RWPE2 (cell line): Measurements from ENCODE around the gene PHF14.

Source experiments
- ATAC-seq: fragments of 200-7000 bp; cut with Tn5 transposase; 3 replicates; pipeline ENCODE4 v1.9.1; 2021; ENCODE audit warnings: low read depth
- DNase-seq: peaks from one replicate; pipeline ENCODE4 v3.0.0-alpha.2; 2020; ENCODE audit warnings: low spot score
- H3K27ac ChIP-seq: fragments of 450-650 bp; 2 replicates; pipeline ENCODE4 v1.5.1; 2017; ENCODE audit warnings: mild to moderate bottlenecking; ENCODE audit not compliant: poor library complexity, severe bottlenecking
- H3K27me3 ChIP-seq: fragments of 250-450 bp; sonication (Bioruptor Pico); 2 replicates; pipeline ENCODE4 v1.5.1; 2021; ENCODE audit warnings: mild to moderate bottlenecking, moderate library complexity; ENCODE audit not compliant: insufficient read depth, poor library complexity, severe bottlenecking
- H3K36me3 ChIP-seq: fragments of 250-450 bp; sonication (Bioruptor Pico); 2 replicates; pipeline ENCODE4 v1.5.1; 2020; ENCODE audit warnings: low read depth, mild to moderate bottlenecking, moderate library complexity
- H3K4me1 ChIP-seq: fragments of 250-450 bp; sonication (Bioruptor Pico); 2 replicates; pipeline ENCODE4 v1.5.1; 2021; ENCODE audit warnings: mild to moderate bottlenecking, moderate library complexity; ENCODE audit not compliant: insufficient read depth, poor library complexity, severe bottlenecking
- H3K4me3 ChIP-seq: fragments of 250-450 bp; sonication (Bioruptor Pico); 2 replicates; pipeline ENCODE4 v1.5.1; 2021; ENCODE audit warnings: mild to moderate bottlenecking, moderate library complexity; ENCODE audit not compliant: severe bottlenecking
- H3K9me3 ChIP-seq: fragments of 250-450 bp; sonication (Bioruptor Pico); 2 replicates; pipeline ENCODE4 v1.5.1; 2021; ENCODE audit warnings: mild to moderate bottlenecking, moderate library complexity; ENCODE audit not compliant: severe bottlenecking
- TF ChIP-seq, protein P1 (sequence below): fragments of 450-650 bp; IDR thresholded peaks from one replicate; pipeline ENCODE4 v1.5.1; 2017; ENCODE audit warnings: mild to moderate bottlenecking, moderate library complexity; ENCODE audit not compliant: poor library complexity, severe bottlenecking

PHF14 gene

DNA sequence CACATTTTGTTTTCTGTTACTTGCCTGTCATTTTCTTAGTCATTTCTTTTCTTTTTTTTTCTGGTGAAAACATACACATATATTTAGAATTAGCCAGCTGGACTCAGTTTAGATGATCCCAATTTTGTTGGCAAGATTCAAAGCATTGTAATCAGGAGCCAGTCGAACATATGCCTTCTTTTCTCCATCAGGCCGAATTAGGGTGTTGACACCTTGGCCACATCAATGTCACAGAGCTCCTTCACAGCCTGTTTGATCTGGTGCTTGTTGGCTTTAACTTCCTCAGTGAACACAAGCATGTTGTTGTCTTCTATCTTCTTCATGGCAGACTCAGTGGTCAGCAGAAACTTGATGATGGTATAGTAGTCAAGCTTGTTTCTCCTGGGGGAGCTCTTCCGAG lies 32.6 kb downstream of the PHF14 start:
- DNase-seq (no peak), ATAC-seq (no peak)
- H3K27ac ChIP-seq: no peak overlapping the region
- H3K27me3 ChIP-seq: no peaks in the 10 kb centered on the region
- no peaks in the 10 kb centered on the region for H3K4me1 ChIP-seq
- peaks cover 5% of the 10 kb centered on the region; the same call in 1 of the 2 replicates for H3K36me3 ChIP-seq
- TF ChIP-seq, protein P1, sequence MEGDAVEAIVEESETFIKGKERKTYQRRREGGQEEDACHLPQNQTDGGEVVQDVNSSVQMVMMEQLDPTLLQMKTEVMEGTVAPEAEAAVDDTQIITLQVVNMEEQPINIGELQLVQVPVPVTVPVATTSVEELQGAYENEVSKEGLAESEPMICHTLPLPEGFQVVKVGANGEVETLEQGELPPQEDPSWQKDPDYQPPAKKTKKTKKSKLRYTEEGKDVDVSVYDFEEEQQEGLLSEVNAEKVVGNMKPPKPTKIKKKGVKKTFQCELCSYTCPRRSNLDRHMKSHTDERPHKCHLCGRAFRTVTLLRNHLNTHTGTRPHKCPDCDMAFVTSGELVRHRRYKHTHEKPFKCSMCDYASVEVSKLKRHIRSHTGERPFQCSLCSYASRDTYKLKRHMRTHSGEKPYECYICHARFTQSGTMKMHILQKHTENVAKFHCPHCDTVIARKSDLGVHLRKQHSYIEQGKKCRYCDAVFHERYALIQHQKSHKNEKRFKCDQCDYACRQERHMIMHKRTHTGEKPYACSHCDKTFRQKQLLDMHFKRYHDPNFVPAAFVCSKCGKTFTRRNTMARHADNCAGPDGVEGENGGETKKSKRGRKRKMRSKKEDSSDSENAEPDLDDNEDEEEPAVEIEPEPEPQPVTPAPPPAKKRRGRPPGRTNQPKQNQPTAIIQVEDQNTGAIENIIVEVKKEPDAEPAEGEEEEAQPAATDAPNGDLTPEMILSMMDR: no peak
- H3K9me3 ChIP-seq: no peaks in the 10 kb centered on the region
- no peak overlapping the region for H3K4me3 ChIP-seq

DNA sequence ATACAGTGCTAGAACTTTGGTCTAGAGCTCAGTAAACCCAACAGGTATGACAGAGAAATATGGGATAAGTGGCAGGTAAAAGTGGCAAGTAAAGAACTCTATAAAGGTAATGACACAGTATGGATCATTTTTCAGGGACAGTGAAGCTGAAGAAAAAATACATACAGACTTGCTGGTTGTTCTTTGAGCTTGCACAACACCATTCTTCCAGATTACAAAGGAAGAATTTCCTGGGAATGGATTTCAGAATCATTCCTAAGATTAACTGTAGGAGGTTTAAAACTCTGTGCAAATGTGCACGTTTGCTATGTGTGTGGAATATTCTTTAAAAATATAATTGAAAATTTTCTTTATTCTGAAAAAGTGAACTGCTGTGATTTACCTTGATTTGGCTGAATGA lies 36.0 kb downstream of the PHF14 start:
- Histone ChIP-seq H3K4me3 (no peak overlapping the region), H3K27ac (no peak overlapping the region), H3K4me1 (no peaks in the 10 kb centered on the region), H3K27me3 (no peaks in the 10 kb centered on the region), H3K36me3 (0 out of 2 replicates have a peak, but pooled peaks cover 10% of the 10 kb centered on the region), H3K9me3 (no peaks in the 10 kb centered on the region)
- ATAC-seq (no peak), DNase-seq (no peak)
- TF ChIP-seq, protein P1: no peak

DNA sequence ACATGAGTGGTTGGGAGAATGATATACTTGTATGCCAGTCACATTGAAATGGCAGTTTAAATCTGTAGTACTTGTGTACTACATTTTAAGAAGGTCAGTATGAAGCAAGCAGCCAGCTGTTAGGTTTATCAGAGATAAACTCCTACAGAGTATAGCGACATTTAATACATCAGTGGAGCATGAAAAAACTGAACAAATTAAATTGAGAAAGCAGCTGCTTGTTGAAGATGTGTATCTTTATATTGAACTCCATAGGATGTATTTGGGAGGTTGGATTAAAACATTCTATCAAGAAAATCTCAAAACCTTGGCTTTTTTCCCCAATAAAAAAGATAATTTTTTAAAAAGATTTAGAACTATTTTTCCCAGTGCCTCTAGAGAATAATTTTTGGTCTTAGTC lies 47.8 kb downstream of the PHF14 start:
- no peak for DNase-seq
- Histone ChIP-seq H3K4me3 (no peak overlapping the region), H3K27me3 (no peaks in the 10 kb centered on the region), H3K9me3 (no peaks in the 10 kb centered on the region), H3K27ac (no peak overlapping the region), H3K4me1 (no peaks in the 10 kb centered on the region), H3K36me3 (peaks cover 24% of the 10 kb centered on the region)
- no peak for ATAC-seq
- TF ChIP-seq, protein P1: no peak

DNA sequence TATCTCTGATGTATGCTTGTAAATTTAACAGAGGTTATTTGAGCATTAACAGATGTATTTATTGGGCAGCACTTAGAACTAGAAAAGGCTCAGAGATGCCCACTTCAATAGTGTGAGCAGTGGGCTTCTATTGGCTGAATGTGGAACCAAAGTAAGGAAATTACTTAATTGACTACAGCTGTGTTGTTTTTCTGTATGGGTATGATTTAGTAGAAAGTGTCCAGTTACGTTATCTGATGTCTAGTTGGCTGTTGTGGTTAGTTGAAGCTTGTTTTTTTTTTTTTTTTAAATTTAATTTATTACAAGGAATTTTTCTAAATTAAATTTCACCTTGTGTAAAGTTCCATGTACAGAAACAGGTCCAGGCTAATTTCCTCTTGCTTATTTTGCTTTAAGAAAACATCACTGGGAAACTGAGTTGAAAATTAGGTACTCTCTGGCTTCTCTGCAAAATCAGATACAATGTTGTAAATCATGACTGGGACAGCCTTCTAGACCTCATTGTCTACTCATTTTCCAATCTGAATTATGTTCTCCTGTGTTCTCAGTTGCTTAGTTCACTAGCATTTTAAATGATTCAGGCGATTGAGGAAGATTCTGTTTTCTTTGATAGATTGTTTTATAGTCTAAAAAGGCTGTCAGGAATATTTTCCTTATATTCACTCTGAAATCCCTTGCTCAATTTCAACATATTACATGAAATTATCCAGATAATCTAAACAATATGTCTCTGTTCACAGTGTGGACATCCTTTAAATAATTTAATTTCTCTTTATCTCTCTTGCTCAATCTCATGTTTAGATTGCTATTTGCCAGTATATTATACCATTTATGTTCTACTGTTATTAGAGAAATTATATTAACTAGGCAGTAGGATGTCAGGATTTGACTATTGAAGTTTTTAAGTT lies 53.0 kb downstream of the PHF14 start:
- TF ChIP-seq, protein P1: no peak
- H3K36me3 ChIP-seq: peaks cover 25% of the 10 kb centered on the region

DNA sequence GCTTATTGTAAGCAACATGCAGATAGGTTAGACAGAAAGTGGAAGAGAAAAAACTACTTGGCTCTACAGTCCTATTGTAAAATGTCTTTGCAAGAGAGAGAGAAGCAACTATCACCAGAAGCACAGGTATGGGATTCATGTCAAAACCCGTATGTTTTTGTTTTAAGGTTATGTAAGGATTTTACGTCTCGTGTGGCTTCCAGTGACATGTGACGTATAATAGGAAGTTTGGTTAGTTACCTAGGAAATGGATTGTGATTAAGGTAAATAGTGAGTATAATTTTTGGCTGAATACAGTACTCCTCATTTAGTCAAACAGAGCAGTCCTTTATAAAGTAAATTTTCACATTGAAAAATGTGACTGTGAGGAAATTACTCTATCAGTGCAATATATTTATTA lies 62.0 kb downstream of the PHF14 start:
- TF ChIP-seq, protein P1: no peak

More for the DNA sequence above, 53.0 kb downstream of the PHF14 start:
- no peak for ATAC-seq
- no peak overlapping the region for H3K4me3 ChIP-seq
- H3K27me3 ChIP-seq: no peaks in the 10 kb centered on the region
- H3K27ac ChIP-seq: no peak overlapping the region
- no peaks in the 10 kb centered on the region for H3K4me1 ChIP-seq
- H3K9me3 ChIP-seq: no peaks in the 10 kb centered on the region
- no peak for DNase-seq

More for the DNA sequence above, 62.0 kb downstream of the PHF14 start:
- Histone ChIP-seq H3K4me3 (no peak overlapping the region), H3K4me1 (no peaks in the 10 kb centered on the region), H3K27ac (no peak overlapping the region), H3K27me3 (no peaks in the 10 kb centered on the region), H3K36me3 (peaks cover 32% of the 10 kb centered on the region), H3K9me3 (no peaks in the 10 kb centered on the region)
- DNase-seq (no peak), ATAC-seq (no peak)
